Osteocyte (in vitro differentiated cells): ENCODE measurements around the gene ATP6V1A. TPM values are rescaled to one million over a fixed set of nuclear protein-coding genes. Genes with fewer than 3 reads are reported as not detected.
"Not testable (repeated sequence)": the region's sequence is repeated elsewhere in the genome, so short reads cannot be mapped to it uniquely, and the experiment has no call there.

Source experiments
- DNase-seq: peaks from one replicate; pipeline ENCODE4 v3.0.0; 2021; ENCODE audit warnings: mixed read lengths; ENCODE audit not compliant: unreplicated experiment; ENCODE audit errors: extremely low spot score
- H3K27ac Mint-ChIP-seq: one replicate; pipeline ENCODE4 v1.8.0; 2021; ENCODE audit warnings: mild to moderate bottlenecking, mixed read lengths; ENCODE audit not compliant: unreplicated experiment
- H3K27me3 Mint-ChIP-seq: one replicate; pipeline ENCODE4 v1.8.0; 2021; ENCODE audit warnings: mixed read lengths; ENCODE audit not compliant: unreplicated experiment
- H3K36me3 Mint-ChIP-seq: one replicate; pipeline ENCODE4 v1.8.0; 2021; ENCODE audit warnings: mixed read lengths; ENCODE audit not compliant: unreplicated experiment
- H3K4me1 Mint-ChIP-seq: one replicate; pipeline ENCODE4 v1.8.0; 2021; ENCODE audit warnings: mixed read lengths; ENCODE audit not compliant: unreplicated experiment
- H3K4me3 Mint-ChIP-seq: one replicate; pipeline ENCODE4 v1.8.0; 2021; ENCODE audit warnings: mild to moderate bottlenecking, moderate library complexity, mixed read lengths; ENCODE audit not compliant: unreplicated experiment
- H3K9me3 Mint-ChIP-seq: one replicate; pipeline ENCODE4 v1.8.0; 2021; ENCODE audit warnings: mixed read lengths; ENCODE audit not compliant: unreplicated experiment
- CTCF ChIP-seq: fragments of 200-600 bp; sonication (generic); IDR thresholded peaks from 2 replicates; pipeline ENCODE4 v1.5.0; 2021; ENCODE audit warnings: antibody characterized with exemption, mild to moderate bottlenecking, moderate library complexity
- total RNA-seq: library from RNA; stranded (reverse); gene quantifications from 2 replicates; pipeline ENCODE4 v1.2.1, GENCODE V29; 2021

The ATP6V1A gene
- total RNA-seq, 1 donor from 2014 or later, result 84.7 TPM

GRCh38 chr3:113838631-113839209, 91.9 kb downstream of the ATP6V1A start, which contains the start of gene GRAMD1C:
GRAMD1C (plus strand) TSS chr3:113838788; CDS start chr3:113838910, 122 bp downstream.
- Mint-ChIP-seq H3K9me3 (no peaks in the 10 kb centered on the region), H3K4me1 (peaks cover 7% of the 10 kb centered on the region), H3K36me3 (no peaks in the 10 kb centered on the region), H3K27me3 (no peaks in the 10 kb centered on the region), H3K27ac (peak within 1 kb of the TSS; percentile 78), H3K4me3 (peak within 1 kb of the TSS; percentile 79)
- TF ChIP-seq CTCF, result peak; percentile 92
- DNase-seq, result peak; percentile 94

DNA sequence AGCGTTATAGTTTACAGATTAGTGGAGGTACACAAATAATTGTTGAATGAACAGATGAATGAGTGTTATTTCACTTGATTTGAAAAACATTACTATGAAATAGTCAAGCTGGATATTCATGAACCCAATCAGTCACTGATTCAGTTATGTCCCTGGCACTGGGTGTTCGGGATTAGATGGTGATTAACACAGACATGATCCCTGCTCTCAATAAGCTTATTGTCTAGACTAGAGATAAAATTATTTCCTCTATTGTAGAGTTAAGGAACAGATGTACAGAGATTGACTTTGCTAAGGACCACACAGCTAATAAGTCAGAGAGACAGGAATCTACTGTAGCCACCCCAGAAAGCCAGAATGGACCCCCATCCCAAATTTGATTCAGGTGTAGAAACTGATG, 92.7 kb downstream of the ATP6V1A start:
- Mint-ChIP-seq H3K36me3 (no peaks in the 10 kb centered on the region), H3K27ac (no peak overlapping the region), H3K4me3 (peak overlapping the region; percentile 79), H3K4me1 (peaks cover 7% of the 10 kb centered on the region), H3K27me3 (no peaks in the 10 kb centered on the region), H3K9me3 (no peaks in the 10 kb centered on the region)
- no peak for DNase-seq
- no peak for TF ChIP-seq CTCF

DNA sequence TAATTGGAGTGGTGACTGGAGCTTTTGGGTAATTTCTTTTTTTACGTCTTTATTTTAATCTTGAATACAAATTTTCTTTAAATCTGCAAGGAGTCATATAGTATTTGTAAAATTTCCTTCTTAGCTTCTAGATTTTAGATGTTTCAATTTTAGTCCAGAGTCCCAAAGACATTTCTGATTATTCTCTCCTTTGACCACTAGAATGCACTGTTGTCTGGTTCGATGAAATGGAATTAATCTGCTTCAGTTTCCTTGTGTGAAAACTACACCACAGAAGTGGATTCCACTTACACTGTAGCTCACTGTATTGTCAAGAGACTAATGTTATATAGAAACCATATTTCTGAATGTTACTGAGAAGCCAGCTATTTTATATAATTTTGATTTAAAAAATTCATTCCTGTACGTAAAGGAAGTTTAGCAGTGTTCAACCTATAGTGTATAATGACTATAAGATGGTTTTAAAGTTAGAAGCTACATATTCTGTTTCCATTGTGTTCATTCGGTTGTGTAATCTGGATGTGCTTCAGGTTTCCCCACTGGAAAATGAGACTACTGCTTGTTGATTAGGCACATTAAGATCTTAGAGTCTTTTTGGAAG, 97.9 kb downstream of the ATP6V1A start:
- no peaks in the 10 kb centered on the region for H3K36me3 Mint-ChIP-seq
- H3K4me3 Mint-ChIP-seq, result no peak overlapping the region
- peaks cover 2% of the 10 kb centered on the region for H3K4me1 Mint-ChIP-seq
- peak; percentile 68 for TF ChIP-seq CTCF
- no peak overlapping the region for H3K27ac Mint-ChIP-seq
- no peak for DNase-seq
- no peaks in the 10 kb centered on the region for H3K9me3 Mint-ChIP-seq
- H3K27me3 Mint-ChIP-seq, result no peaks in the 10 kb centered on the region

DNA sequence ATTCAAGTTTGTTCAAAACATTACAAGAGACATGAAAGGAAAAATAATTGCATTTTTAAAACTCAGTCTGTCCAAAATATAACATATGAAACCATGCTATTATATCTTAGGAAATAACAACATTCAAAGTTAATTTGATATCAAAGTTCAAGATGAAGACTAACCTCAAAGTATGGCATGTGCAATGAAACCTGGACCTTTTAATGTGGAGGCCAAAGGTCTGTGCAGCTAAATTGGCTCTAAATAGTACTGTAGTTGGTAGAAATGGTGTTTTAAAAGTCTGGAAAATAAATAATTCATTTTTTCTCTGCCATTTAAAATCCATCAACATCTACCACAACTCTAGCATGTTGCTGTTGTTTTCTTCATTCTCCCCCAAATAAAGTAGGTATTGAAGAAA, 100.4 kb downstream of the ATP6V1A start:
- no peaks in the 10 kb centered on the region for H3K36me3 Mint-ChIP-seq
- peaks cover 2% of the 10 kb centered on the region for H3K4me1 Mint-ChIP-seq
- no peaks in the 10 kb centered on the region for H3K27me3 Mint-ChIP-seq
- no peaks in the 10 kb centered on the region for H3K9me3 Mint-ChIP-seq
- H3K27ac Mint-ChIP-seq, result no peak overlapping the region
- no peak for DNase-seq
- TF ChIP-seq CTCF, result no peak
- no peak overlapping the region for H3K4me3 Mint-ChIP-seq

DNA sequence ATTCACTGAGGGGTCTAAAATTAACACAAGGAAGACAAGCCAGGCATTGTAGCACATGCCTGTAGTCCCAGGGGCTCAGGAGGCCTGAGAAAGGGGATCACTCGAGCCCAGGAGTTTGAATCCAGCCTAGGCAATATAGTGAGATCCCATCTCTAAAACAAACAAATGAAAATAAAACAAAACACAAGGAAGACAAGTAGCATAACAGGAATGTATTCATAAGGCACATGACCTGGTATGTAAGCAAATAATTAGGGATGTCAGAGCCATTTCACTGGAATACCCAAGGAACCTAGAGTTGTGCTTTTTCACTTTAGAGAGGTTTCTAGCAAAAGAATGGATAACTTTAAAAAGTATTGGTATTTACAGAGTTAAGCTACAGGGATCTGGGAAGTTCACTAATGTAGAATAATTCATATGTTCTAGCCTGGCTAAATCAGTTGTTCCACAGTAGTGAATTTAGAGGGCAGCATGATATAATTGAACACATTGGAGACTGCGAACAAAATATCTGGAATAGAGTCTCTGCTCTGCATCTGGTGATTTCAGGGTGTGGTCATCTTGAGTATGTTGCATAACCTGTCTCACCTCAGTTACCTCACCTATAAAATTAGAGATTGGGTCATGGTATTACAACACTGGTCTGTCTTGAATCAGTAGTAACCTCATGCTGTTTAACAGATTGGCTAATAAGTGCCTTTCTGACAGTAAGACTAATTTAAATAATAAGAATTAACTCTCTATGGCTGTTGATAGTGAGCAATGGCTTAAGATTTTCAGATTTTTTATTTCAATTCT, 101.0 kb downstream of the ATP6V1A start:
- H3K36me3 Mint-ChIP-seq, result no peaks in the 10 kb centered on the region
- no peaks in the 10 kb centered on the region for H3K9me3 Mint-ChIP-seq
- H3K4me1 Mint-ChIP-seq, result peaks cover 2% of the 10 kb centered on the region
- H3K27ac Mint-ChIP-seq, result no peak overlapping the region
- no peak for DNase-seq
- no peak for TF ChIP-seq CTCF
- no peaks in the 10 kb centered on the region for H3K27me3 Mint-ChIP-seq
- H3K4me3 Mint-ChIP-seq, result no peak overlapping the region

- H3K36me3 Mint-ChIP-seq, H3K9me3 Mint-ChIP-seq, H3K27ac Mint-ChIP-seq, DNase-seq, H3K27me3 Mint-ChIP-seq, H3K4me1 Mint-ChIP-seq, H3K4me3 Mint-ChIP-seq: not testable (repeated sequence)
These were observed 102.2 kb downstream of the ATP6V1A start for GRCh38 chr3:113849071-113849470.

GRCh38 chr3:113849841-113850240, 103.0 kb downstream of the ATP6V1A start:
- H3K9me3 Mint-ChIP-seq, H3K27me3 Mint-ChIP-seq, H3K4me1 Mint-ChIP-seq, H3K36me3 Mint-ChIP-seq, DNase-seq, H3K27ac Mint-ChIP-seq, H3K4me3 Mint-ChIP-seq: not testable (repeated sequence)
